Coronary artery (tissue), 2 donors: Measurements from ENCODE around the gene ATP5F1D.
A peak's percentile ranks its signal among the peaks of the same experiment; 100 is the strongest.

Source experiments
- DNase-seq: peaks from one replicate; pipeline ENCODE4 v3.0.0-alpha.2; 2017; ENCODE audit warnings: low spot score
- H3K27ac ChIP-seq, 2 donors: fragments of 200-600 bp; sonication (generic); one replicate each; pipeline ENCODE4 v1.5.1; 2016 to 2019
- H3K4me3 ChIP-seq: fragments of 200-600 bp; sonication (generic); 2 replicates; pipeline ENCODE4 v1.5.1; 2016; ENCODE audit warnings: mild to moderate bottlenecking, moderate library complexity
- CTCF ChIP-seq: fragments of 200-600 bp; sonication (generic); IDR thresholded peaks from one replicate; pipeline ENCODE4 v1.5.1; 2019; ENCODE audit warnings: antibody characterized with exemption

Gene ATP5F1D

GRCh38 chr19:1255186-1256161 lies 13.9 kb downstream of the ATP5F1D start:
- DNase-seq: no peak
- TF ChIP-seq CTCF: no peak
- Histone ChIP-seq H3K4me3 (peak overlapping the region; percentile 43), H3K27ac (peak overlapping the region; percentile 93 to 100)

GRCh38 chr19:1256646-1257474 lies 15.3 kb downstream of the ATP5F1D start:
- no peak for DNase-seq
- Histone ChIP-seq H3K27ac (peak overlapping the region in 1 of 2 donors; percentile 24), H3K4me3 (no peak overlapping the region)
- TF ChIP-seq CTCF: no peak

- TF ChIP-seq CTCF: no peak
- DNase-seq: no peak
- H3K4me3 ChIP-seq: peak overlapping the region; percentile 13
- H3K27ac ChIP-seq: peak overlapping the region; percentile 88 to 99
Observed at GRCh38 chr19:1257475-1258162, 16.1 kb downstream of the ATP5F1D start.

GRCh38 chr19:1258163-1258492 lies 16.6 kb downstream of the ATP5F1D start:
- TF ChIP-seq CTCF: no peak
- Histone ChIP-seq H3K4me3 (peak overlapping the region; percentile 13), H3K27ac (peak overlapping the region; percentile 88 to 99)
- no peak for DNase-seq

- no peak for TF ChIP-seq CTCF
- H3K4me3 ChIP-seq: peak overlapping the region; percentile 93
- peak overlapping the region; percentile 88 to 99 for H3K27ac ChIP-seq
- DNase-seq: no peak
Observed at GRCh38 chr19:1258707-1259205, 17.2 kb downstream of the ATP5F1D start.

- H3K27ac ChIP-seq: peak overlapping the region; percentile 88 to 99
- peak; percentile 87 for DNase-seq
- H3K4me3 ChIP-seq: peak overlapping the region; percentile 93
- no peak for TF ChIP-seq CTCF
Observed at GRCh38 chr19:1259206-1259875, 17.8 kb downstream of the ATP5F1D start.
